HG02938 (cell line): ENCODE results near the gene PPP4R4.
"Not testable (repeated sequence)": the region's sequence is repeated elsewhere in the genome, so short reads cannot be mapped to it uniquely, and the experiment has no call there.

Experiments
- ATAC-seq: cut with Tn5 transposase; IDR thresholded peaks from one replicate; pipeline ENCODE4 v1.9.1; 2021; ENCODE audit warnings: mild to moderate bottlenecking, moderate library complexity; ENCODE audit not compliant: unreplicated experiment

Gene PPP4R4

DNA sequence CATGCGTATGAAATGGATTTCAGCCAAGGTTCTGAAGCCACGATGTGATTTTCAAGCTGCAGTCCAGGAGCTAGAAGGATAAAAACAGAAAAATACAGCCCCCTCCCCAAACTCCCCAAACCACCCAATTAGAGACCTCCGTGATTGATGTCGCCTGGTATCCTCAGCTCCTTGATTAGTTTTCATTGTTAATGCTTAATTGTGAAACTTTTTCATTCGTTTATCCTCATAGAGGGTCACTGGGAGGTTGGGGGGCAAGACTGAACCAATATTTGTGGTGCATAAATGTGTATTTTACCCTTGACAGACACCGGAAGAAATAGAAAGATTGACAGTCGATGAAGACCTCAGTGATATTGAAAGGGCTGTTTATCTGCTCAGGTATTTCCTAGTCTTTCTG, 1.6 kb downstream of the PPP4R4 start:
- no peak for ATAC-seq

DNA sequence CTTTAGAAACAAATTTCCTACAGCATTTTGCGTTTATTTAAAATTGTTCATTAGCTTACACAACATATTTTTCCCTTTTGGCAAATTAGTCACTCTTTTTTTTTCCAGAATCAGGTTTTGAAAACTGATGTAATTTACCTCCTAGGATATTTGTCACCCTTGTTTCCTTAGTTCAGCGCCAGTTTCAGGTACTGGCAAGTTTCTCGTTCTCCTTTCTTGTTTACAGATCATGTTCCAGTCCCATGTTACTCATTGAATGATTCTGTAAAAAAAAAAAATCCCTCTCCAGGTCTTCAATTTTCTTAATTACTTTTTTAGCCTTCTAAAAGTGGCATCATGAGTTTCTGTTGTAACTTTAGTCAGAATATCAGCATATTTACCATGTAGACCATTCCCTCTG, 2.7 kb downstream of the PPP4R4 start:
- ATAC-seq = no peak

DNA sequence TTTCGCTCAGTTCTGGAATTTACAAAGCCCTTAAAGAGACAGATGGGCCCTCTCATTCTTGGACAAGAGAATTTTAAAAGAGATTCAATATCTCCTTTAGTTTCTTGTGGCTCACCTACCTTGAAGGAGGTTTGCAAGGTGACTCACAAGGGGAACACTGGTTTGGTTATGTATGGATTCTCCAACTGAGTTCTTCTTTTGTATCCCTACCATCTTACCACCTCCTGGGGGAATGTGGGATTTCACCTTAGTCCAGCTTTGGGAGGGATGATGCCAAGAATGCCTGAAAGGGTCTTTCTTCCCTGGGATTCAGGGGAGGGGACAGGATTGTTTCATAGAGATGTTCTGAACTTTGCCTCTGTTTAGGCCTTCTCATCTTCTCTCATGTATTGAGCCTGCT, 3.7 kb downstream of the PPP4R4 start:
- no peak for ATAC-seq

DNA sequence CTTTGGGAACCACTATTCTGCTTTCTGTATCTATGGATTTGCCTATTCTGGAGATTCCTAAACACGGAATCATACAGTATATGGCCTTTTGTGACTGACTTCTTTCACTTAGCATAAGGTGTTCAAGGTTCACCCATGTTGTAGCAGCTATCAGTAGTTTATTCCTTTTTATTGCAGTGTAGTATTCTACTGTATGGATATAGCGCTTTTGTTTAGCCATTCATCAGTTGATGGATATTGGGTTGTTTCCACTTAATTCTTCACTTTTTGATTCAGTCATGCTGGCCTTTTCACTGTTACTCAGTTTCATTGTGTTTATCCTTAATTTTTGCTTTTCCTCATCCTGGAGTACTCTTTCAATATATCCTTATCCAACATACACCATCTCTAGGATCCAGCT, 5.1 kb downstream of the PPP4R4 start:
- no peak for ATAC-seq

DNA sequence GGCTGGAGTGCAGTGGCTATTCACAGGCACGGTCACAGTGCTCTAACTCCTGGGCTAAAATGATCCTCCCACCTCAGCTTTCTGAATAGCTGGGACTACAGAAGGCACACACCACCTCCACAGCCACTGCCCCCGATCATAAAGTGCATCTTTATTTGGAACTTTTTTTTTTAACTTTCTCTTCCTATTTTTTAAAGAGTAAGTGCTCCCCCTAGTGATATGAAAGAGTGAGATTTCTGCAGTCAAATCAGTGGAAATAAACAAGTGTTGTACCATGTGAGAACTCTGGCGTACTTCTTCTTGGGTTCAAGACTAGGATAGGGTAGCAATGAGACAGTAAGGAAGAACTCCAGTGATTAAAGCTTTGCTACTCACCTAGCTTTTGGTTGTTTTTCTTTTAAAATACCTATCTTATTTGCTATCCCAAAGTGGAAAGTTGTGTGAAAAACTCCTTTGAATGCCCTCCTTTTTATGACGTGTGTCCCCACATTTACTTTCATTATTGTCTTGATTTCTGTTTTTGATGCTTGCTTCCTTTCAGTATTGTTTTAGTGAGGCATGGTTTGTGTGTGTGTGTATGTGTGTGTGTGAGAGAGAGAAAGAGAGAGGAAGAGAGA, 6.6 kb downstream of the PPP4R4 start:
- ATAC-seq = peak; percentile 77

DNA sequence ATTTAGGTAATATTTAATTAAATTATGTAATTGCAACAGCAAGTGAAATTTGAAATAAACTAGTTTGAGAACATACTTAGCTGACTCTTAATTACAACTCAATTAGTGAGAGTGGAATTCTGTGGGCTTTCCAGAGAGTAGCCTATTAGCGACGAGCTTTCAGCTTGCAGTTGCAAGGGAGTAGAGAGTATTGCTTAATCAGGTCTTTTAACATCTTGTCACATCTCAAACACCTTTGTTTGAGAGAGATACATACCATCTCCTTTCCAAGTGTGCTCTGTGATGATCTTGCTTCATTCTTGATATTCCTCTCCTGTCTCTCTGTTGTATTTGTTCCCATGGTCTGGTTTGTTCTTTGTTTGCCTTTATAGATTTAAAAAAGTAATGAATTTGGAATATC, 7.7 kb downstream of the PPP4R4 start:
- no peak for ATAC-seq

DNA sequence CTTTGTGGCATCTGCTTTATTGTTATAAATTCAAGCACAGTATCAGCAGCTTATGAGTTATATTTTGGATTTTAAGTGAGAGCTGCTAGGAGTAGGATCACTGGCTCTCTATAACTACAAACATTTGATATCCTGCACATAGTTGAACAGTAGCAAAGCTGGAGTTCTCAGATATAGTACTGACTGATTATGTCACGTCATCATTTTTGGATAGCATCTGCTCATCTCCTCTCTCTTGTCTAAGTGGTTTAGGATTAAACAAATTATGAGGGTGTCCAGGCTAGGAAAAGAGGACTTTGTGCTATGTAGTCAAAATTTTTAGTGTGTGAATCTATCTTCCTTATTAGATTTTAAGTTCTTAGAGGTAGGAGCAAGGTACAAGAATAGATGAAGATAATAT, 18.4 kb downstream of the PPP4R4 start:
- no peak for ATAC-seq

DNA sequence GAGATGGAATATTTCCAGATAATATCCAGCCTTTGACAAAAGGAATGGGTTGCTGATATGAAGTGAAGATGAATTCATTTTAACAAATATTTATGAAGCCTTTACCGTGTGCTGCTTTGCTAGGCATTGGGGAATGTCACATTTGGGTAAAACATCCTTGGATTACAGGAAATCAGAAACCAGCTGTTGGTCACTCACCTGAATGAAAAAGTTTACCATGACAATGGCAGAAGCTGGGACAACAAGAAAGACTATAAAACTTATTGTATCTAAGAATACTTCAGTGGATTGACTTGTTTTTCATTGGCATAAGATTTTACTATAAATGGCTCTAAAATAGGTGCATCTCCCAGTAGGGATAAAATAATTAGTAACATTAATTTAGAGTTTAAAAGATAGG, 19.7 kb downstream of the PPP4R4 start:
- no peak for ATAC-seq

DNA sequence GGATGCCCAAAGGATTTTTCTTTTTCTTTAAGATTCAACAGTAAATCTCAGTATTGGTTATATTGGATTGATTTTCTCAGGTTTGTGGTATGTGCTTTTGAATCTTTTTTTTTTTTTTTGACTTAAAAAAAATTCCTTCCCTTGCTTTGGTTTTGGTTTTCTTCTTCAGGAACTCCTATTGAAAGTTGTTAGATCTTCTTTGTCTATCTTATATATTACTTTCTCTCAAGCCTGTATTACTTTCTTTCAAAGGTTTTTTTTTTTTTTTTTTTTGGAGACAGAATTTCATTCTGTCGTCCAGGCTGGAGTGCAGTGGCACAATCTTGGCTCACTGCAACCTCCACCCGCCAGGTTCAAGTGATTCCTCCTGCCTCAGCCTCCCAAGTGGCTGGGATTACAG, 21.9 kb downstream of the PPP4R4 start:
- no peak for ATAC-seq

DNA sequence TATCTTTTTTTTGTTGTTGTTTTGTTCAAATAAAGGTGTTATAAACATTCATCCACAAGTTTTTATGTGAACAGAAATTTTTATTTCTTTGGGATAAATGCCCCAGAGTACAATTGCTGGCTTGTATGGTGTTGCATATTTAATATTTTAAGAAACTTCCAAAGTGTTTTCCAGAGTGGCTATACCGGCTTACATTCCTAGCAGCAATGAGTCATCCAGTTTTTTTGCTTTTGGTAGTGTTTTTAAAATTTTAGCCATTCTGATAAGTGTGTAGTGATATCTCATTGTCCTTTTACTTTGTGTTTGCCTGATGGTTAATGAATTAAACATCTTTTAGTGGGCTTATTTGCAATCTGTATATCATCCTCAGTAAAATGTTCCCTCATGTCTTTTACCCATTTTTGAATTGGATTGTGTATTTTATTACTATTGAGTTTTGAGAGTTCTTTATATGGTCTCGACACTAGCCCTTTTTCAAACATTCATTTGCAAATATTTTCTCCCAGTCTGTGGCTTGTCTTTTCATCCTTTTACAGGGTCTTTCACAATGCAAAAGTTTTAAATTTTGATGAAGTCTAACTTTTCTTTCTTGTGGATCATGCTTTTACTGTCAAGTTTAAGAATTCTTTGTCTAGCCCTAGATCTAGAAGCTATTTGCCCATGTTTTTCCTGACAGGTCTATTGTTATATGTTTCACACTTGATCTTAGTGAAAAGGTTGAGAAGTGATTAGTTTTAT, 29.5 kb downstream of the PPP4R4 start:
- ATAC-seq = no peak

DNA sequence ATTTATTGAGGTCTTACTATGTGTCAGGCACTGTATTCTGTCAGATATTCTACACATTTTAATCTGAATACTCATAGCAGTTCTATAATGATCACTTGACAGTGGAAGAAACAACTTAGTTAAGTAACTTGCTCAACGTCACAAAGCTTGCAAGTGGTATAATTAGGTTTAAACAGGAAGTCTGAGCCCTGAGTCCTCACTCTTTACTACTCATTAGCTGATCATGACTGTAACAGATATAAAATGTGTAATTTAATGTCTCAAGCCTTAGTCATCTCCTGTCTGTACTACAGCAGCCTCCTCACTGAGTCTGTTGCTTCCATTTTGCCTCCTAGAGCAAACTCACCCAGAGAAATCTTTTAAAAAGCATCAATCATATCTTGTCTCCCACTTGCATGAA, 38.9 kb downstream of the PPP4R4 start:
- no peak for ATAC-seq

DNA sequence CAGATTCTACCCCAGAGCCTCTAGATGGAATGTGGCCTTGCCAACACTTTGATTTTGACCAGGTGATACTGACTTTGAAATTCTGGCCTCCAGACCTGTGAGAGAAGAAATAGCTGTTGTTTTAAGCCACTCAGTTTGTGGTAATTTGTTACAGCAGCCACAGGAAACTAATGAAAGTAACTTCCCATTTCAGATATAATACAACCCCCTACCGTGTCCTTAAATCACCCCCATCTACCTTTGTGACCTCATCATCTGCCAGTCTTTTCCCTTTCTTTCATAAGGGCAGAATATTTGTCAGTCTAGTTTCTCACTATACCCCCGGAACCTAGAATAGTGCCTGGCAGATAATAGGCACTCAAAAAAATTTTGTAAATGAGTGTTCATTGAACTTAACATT, 39.6 kb downstream of the PPP4R4 start:
- ATAC-seq = no peak

DNA sequence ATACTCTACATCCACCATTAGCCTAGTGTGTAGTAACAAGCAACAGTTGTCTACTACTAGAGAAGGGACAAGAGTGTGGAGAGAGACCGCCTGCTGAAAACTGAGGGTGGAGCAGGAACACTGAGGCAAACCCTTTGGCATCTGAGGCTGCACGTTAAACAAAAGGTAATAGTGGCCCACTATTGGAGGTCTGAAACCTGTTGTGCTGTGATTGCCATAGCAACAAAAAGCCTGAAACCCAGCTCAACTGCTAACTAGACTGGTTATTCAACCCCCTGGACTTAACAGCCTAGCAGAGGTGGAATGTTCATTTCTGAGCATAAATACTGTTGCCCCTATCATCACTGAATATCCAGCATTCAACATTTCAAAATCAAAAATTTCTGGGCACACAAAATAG, 43.0 kb downstream of the PPP4R4 start:
- no peak for ATAC-seq

DNA sequence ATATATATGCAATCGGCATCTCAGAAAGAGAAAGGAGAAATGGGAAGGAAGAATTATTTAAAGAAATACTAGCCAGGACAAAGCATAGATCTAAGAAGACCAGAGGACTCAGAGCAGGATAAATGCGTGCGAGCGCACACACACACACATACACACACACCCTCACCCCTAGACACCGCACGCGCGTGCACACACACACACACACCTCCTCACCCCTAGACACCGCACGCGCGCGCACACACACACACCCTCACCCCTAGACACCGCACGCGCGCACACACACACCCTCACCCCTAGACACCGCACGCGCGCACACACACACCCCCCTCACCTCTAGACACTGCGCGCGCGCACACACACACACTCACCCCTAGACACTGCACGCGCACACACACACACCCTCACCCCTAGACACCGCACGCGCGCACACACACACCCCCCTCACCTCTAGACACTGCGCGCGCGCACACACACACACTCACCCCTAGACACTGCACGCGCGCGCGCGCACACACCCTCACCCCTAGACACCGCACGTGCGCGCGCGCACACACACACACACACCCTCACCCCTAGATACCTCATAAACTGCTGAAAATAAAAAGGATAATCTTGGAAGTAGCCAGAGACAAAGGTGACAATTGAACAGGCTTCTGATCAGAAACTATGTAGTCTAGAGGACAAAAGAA, 44.2 kb downstream of the PPP4R4 start:
- not testable (repeated sequence) for ATAC-seq

DNA sequence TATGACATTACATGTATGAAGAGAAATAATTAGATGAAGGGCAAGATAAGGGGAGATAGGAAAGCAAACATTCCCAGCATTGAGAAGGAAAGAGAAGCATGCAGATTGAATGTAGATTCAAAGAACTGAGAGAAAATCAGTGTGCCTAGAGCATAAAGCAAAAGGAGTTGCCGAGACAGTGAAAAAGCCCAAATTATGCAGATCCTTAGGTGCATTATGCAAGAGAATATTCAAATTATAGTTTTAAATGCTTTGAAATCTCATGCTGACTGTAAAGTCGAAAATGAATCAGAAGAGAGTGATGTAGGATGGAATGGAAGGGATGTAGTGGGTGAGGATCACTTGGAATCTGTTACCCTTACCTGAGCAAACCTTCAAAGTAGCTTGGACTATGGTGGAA, 49.9 kb downstream of the PPP4R4 start:
- ATAC-seq = no peak

DNA sequence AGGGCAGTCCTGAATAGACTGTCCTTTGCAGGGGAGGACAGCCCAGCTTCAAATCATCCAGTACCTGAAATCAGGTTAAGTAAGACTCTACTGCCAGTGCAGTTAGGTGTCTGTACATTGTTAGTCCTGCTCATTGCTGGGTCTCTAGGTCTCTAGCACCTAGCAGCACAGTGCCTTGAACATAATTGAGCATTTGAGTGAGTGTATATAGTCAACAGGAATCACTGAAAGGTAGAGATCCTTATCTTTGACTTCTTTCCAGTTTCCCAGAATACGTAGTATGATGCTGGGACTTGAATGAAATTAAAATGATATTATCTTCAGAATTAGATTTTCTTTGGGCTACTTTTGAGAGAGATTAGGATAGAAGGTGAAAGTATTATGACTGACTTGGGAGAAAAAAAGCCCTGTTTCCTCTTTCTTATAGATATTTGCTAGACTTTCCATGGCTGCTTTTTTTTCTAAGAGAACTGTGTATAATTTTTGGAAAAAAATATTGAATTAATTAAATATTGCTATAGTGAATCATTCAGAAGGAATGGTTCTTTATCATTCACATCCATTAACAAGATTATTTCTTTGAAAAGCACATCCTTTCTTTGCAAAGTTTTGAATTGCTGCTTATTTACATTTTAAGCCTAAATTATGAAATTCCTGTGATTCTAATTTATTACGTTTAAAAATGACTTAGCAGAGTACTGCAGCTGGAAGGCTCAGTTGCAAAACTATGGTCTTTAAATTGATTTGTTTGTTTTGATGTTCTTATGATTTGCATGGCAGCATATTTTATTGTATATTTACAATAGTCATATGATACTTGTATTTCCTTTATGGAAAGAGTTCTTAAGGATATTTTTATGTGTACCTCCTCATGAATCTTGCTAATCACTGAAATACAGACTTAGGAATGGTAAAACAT, 51.6 kb downstream of the PPP4R4 start:
- ATAC-seq = no peak

DNA sequence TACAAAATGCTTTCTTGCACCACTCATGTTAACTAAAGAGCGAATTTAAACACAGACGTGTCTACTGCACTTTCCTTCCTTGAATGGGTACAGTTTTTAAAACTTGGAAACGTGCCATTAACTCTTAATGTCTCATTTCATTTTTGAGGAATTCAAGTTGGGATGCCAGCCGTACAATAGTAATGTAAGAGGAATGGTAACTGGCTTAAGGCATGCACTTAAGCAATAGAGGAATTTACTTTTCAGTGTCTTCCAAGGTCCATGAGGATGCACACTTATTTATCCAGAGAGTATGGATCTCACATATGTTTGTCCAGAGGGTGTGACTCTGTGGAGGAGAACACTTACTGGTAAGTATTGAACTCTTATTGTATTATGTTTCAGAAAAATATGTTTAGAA, 52.9 kb downstream of the PPP4R4 start:
- ATAC-seq = no peak

DNA sequence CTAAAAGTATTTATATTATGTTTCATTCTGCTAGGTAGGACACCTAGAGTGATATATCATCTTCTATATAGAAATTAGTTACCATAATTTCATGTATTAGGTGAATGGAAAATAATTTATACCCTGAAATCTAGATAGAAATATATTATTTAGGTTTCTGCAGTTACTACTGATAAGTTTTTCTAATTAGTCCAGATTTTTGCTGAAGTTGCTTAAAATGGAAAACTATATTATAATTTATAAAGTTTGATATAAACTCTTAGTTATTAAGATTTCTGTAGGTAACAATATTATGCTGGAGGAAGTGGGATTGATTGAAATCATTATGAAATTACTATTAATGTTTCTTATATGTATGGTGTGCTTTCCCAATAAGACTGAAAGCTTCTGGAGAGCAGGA, 62.9 kb downstream of the PPP4R4 start:
- ATAC-seq = no peak

DNA sequence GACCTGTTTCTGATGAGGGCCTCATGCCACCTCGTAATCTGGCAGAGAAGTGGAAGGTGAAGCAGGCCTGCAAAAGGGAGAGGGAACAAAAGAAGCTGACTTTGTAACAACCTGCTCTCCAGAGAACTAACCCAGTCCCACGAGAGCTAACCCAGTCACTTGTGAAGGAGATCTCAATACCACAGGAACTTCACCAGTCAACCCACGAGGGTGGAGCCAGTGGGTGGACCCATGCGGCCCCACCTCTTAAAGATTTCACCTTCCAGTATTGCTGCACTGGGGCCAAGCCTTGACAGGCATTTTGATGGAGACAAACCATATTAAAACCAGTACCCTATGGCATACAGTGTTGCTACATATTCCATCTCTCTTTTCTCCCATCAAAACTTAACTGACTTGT, 63.9 kb downstream of the PPP4R4 start:
- ATAC-seq = no peak

DNA sequence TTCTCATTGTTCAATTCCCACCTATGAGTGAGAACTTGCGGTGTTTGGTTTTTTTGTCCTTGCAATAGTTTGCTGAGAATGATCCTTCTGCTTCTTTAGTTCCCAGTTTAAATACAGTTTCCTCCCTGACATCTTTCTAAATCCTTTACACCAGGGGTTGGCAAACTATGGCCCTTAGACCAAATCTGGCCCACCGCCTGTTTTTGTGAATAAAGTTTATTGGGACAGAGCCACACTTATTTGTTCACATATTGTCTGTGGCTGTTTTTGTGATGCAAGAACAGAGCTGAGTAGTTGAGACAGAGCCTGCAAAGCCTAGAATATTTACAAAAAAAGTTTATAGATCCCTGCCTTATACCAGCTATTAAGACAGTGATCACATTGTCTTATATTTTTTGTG, 65.3 kb downstream of the PPP4R4 start:
- no peak for ATAC-seq

DNA sequence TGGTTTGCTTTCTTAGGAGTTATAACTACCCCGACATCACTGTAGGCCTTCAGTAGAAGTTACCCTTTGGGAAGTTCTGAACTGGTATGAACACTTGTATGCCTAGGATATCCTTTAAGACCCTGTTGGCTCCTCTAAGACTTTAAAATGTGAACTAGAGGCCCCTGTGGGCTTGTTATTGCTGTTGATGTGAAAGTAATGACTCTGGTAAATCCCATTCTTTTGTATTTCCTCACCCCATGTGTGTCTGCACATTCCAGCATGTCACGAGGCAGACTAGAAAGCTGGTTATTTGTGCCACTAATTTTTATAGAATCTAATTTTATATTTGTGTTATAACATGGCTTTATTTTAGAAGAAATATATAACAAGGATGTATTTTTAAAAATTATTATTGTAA, 70.1 kb downstream of the PPP4R4 start:
- no peak for ATAC-seq
